Measurements from ENCODE around the gene PIK3AP1. TPM values are rescaled to one million over a fixed set of nuclear protein-coding genes. Genes with fewer than 3 reads are reported as not detected.

The PIK3AP1 gene
- total RNA-seq, 4 donors from 2014 or later = 1.4 to 3.2 (median 2.8) TPM

GRCh38 chr10:96666741-96667140, 53.6 kb downstream of the PIK3AP1 start:
- Histone ChIP-seq H3K4me3 (no peak overlapping the region), H3K27me3 (no peaks in the 10 kb centered on the region), H3K4me1 (no peaks in the 10 kb centered on the region), H3K27ac (no peak overlapping the region), H3K9me3 (no peaks in the 10 kb centered on the region), H3K36me3 (no peaks in the 10 kb centered on the region)
- DNase-seq (no peak), ATAC-seq (no peak)
- no peak for TF ChIP-seq POLR2A (IDR thresholded peaks at IDR 0.05)
- intact Hi-C loops (cut with DNase I; ENCODE audit: low total_unique reads) (no loop called here), in situ Hi-C loops (cut with MboI; ENCODE audit: low sequenced_read_pairs in 4 of 4) (no loop called here)

- Histone ChIP-seq H3K9me3 (no peaks in the 10 kb centered on the region), H3K4me3 (no peak overlapping the region), H3K36me3 (no peaks in the 10 kb centered on the region), H3K27me3 (no peaks in the 10 kb centered on the region), H3K4me1 (no peaks in the 10 kb centered on the region), H3K27ac (no peak overlapping the region)
- TF ChIP-seq POLR2A (IDR thresholded peaks at IDR 0.05) = no peak
- TF ChIP-seq CTCF (IDR thresholded peaks at IDR 0.05 in 4 of 5, conservative IDR thresholded peaks at IDR 0.05 in 1 of 5) = no peak
- in situ Hi-C loops (cut with MboI; ENCODE audit: low sequenced_read_pairs in 4 of 4) (no loop called here), intact Hi-C loops (cut with DNase I; ENCODE audit: low total_unique reads) (no loop called here)
- DNase-seq (no peak), ATAC-seq (no peak)
Observed at GRCh38 chr10:96665306-96665705, 55.0 kb downstream of the PIK3AP1 start.

- no peaks in the 10 kb centered on the region for H3K36me3 ChIP-seq
- DNase-seq (no peak), ATAC-seq (no peak)
- intact Hi-C loops (cut with DNase I; ENCODE audit: low total_unique reads) (no loop called here), in situ Hi-C loops (cut with MboI; ENCODE audit: low sequenced_read_pairs in 4 of 4) (no loop called here)
- TF ChIP-seq POLR2A (IDR thresholded peaks at IDR 0.05) = no peak
- TF ChIP-seq CTCF (IDR thresholded peaks at IDR 0.05 in 4 of 5, conservative IDR thresholded peaks at IDR 0.05 in 1 of 5) = no peak
- H3K4me3 ChIP-seq = no peak overlapping the region
- H3K4me1 ChIP-seq = no peaks in the 10 kb centered on the region
- no peak overlapping the region for H3K27ac ChIP-seq
- no peaks in the 10 kb centered on the region for H3K9me3 ChIP-seq
- H3K27me3 ChIP-seq = no peaks in the 10 kb centered on the region
Observed at GRCh38 chr10:96664563-96664962, 55.8 kb downstream of the PIK3AP1 start.

GRCh38 chr10:96663797-96664196, 56.5 kb downstream of the PIK3AP1 start:
- intact Hi-C loops (cut with DNase I; ENCODE audit: low total_unique reads) = no loop called here
- no peaks in the 10 kb centered on the region for H3K36me3 ChIP-seq
- no peak overlapping the region for H3K27ac ChIP-seq
- in situ Hi-C loops (cut with MboI; ENCODE audit: low sequenced_read_pairs in 4 of 4) = no loop called here
- no peaks in the 10 kb centered on the region for H3K9me3 ChIP-seq
- H3K4me1 ChIP-seq = peaks cover 0 to under 1% of the 10 kb centered on the region in 2 donors
- H3K4me3 ChIP-seq = no peak overlapping the region
- no peak for DNase-seq
- H3K27me3 ChIP-seq = no peaks in the 10 kb centered on the region
- ATAC-seq = no peak
- TF ChIP-seq POLR2A (IDR thresholded peaks at IDR 0.05) = no peak
- no peak for TF ChIP-seq CTCF (IDR thresholded peaks at IDR 0.05 in 4 of 5, conservative IDR thresholded peaks at IDR 0.05 in 1 of 5)

- TF ChIP-seq CTCF (IDR thresholded peaks at IDR 0.05 in 4 of 5, conservative IDR thresholded peaks at IDR 0.05 in 1 of 5) (no peak), POLR2A (IDR thresholded peaks at IDR 0.05) (no peak)
- DNase-seq (no peak), ATAC-seq (no peak)
- in situ Hi-C loops (cut with MboI; ENCODE audit: low sequenced_read_pairs in 4 of 4) = no loop called here
- H3K4me1 ChIP-seq = peaks cover 0 to 7% of the 10 kb centered on the region in 2 donors
- no peak overlapping the region for H3K27ac ChIP-seq
- no peaks in the 10 kb centered on the region for H3K27me3 ChIP-seq
- H3K4me3 ChIP-seq = no peak overlapping the region
- H3K36me3 ChIP-seq = no peaks in the 10 kb centered on the region
- intact Hi-C loops (cut with DNase I; ENCODE audit: low total_unique reads) = no loop called here
- no peaks in the 10 kb centered on the region for H3K9me3 ChIP-seq
Observed at GRCh38 chr10:96661632-96662031, 58.7 kb downstream of the PIK3AP1 start.

All from gastrocnemius medialis (tissue), 4 donors.